Measurements from ENCODE around the gene CD36. TPM values are rescaled to one million over a fixed set of nuclear protein-coding genes. Genes with fewer than 3 reads are reported as not detected.

Gene CD36
- total RNA-seq, 1 experiment from 2014 or later = 0.46 TPM

- BruUV-seq (replicated peaks) = no TSS peak
- in situ Hi-C loops (cut with HindIII; ENCODE audit: low pct_unique_long_range_greater_than_20kb, low sequenced_read_pairs) (no loop called here), intact Hi-C loops (cut with micrococcal nuclease; ENCODE audit: unreplicated experiment) (no loop called here)
- DNase-seq (ENCODE audit: low read depth, low spot score) = no peak
- Histone ChIP-seq H3K27me3 (ENCODE audit: control insufficient read depth, insufficient read depth, low read length) (no peaks in the 10 kb centered on the region), H3K4me3 (ENCODE audit: low read depth in 2 of 2, low read length in 2 of 2) (no peak overlapping the region), H3K9me3 (ENCODE audit: control insufficient read depth, insufficient read depth, low read depth, low read length) (no peaks in the 10 kb centered on the region), H3K27ac (ENCODE audit: low read length) (peak overlapping the region; percentile 14; the same call in 1 of the 2 replicates), H3K36me3 (ENCODE audit: control insufficient read depth, insufficient read depth, low read length) (no peaks in the 10 kb centered on the region), H3K4me1 (ENCODE audit: control insufficient read depth, insufficient read depth, low read length) (peaks cover 5% of the 10 kb centered on the region)
- no peak for TF ChIP-seq CTCF (IDR thresholded peaks at IDR 0.05)
- no peak for TF ChIP-seq SIN3A (IDR thresholded peaks at IDR 0.05; ENCODE audit: borderline replicate concordance, insufficient read depth, low read depth, low read length)
- no peak for TF ChIP-seq TCF7L2 (IDR thresholded peaks at IDR 0.05; ENCODE audit: low read depth, low read length)
- TF ChIP-seq POLR2AphosphoS5 (IDR thresholded peaks at IDR 0.05; ENCODE audit: low read depth, low read length) = no peak
- TF ChIP-seq REST (IDR thresholded peaks at IDR 0.05; ENCODE audit: insufficient read depth in 1 of 2, low read depth in 2 of 2, low read length in 1 of 2) = no peak
- POLR2A ChIA-PET = no interaction called here
- CTCF ChIA-PET = no interaction called here
- ATAC-seq = peak; percentile 42; the same call in 1 of the 2 replicates
These were observed 66.8 kb downstream of the CD36 start for GRCh38 chr7:80705130-80705781.

- Histone ChIP-seq H3K27me3 (ENCODE audit: control insufficient read depth, insufficient read depth, low read length) (no peaks in the 10 kb centered on the region), H3K36me3 (ENCODE audit: control insufficient read depth, insufficient read depth, low read length) (no peaks in the 10 kb centered on the region), H3K9me3 (ENCODE audit: control insufficient read depth, insufficient read depth, low read depth, low read length) (no peaks in the 10 kb centered on the region), H3K4me3 (ENCODE audit: low read depth in 2 of 2, low read length in 2 of 2) (no peak overlapping the region), H3K4me1 (ENCODE audit: control insufficient read depth, insufficient read depth, low read length) (no peaks in the 10 kb centered on the region), H3K27ac (ENCODE audit: low read length) (peak overlapping the region; percentile 48; the same call in 1 of the 2 replicates)
- in situ Hi-C loops (cut with HindIII; ENCODE audit: low pct_unique_long_range_greater_than_20kb, low sequenced_read_pairs) (no loop called here), intact Hi-C loops (cut with micrococcal nuclease; ENCODE audit: unreplicated experiment) (no loop called here)
- TF ChIP-seq REST (IDR thresholded peaks at IDR 0.05; ENCODE audit: insufficient read depth in 1 of 2, low read depth in 2 of 2, low read length in 1 of 2) = no peak
- no peak for DNase-seq (ENCODE audit: low read depth, low spot score)
- CTCF ChIA-PET = no interaction called here
- no TSS peak for BruUV-seq (replicated peaks)
- ATAC-seq = no peak
- POLR2A ChIA-PET = no interaction called here
These were observed 68.9 kb downstream of the CD36 start for GRCh38 chr7:80707318-80707717.

Data from Panc1 (cell line).